H1 (cell line): ENCODE data around the gene ZNF44. TPM values are rescaled to one million over a fixed set of nuclear protein-coding genes. Genes with fewer than 3 reads are reported as not detected.

ENCODE experiments used
- CHD7 ChIP-seq: fragments of 300-600 bp; sonication (generic); IDR thresholded peaks from 2 replicates; pipeline ENCODE4 v1.7.1; 2012; ENCODE audit warnings: low read length, moderate library complexity, mild to moderate bottlenecking, inconsistent platforms; ENCODE audit not compliant: insufficient replicate concordance
- CREB1 ChIP-seq: IDR thresholded peaks from 2 replicates; pipeline ENCODE4 v1.6.1; 2012; ENCODE audit warnings: inconsistent platforms
- GTF2F1 ChIP-seq: IDR thresholded peaks from 2 replicates; pipeline ENCODE4 v1.6.1; 2012; ENCODE audit warnings: low read depth, low read length, improper control_type of control experiment, borderline replicate concordance
- POU5F1 ChIP-seq: IDR thresholded peaks from 2 replicates; pipeline ENCODE4 v1.6.1; 2011; ENCODE audit warnings: low read depth, mild to moderate bottlenecking, low read length, moderate library complexity
- SIN3A ChIP-seq, 2 experiments: IDR thresholded peaks in 1 of 2; conservative IDR thresholded peaks in 1 of 2; 2 replicates each; pipeline ENCODE4 v1.6.1; 2011 to 2012; ENCODE audit warnings: low read length in 2 of 2, improper control_type of control experiment in 1 of 2, low read depth in 1 of 2, mild to moderate bottlenecking in 1 of 2
- SP2 ChIP-seq: IDR thresholded peaks from 2 replicates; pipeline ENCODE4 v1.6.1; 2012; ENCODE audit warnings: mild to moderate bottlenecking, low read length, inconsistent platforms
- SUZ12 ChIP-seq: fragments of 200-600 bp; sonication (generic); IDR thresholded peaks from 2 replicates; pipeline ENCODE4 v1.6.1; 2012; ENCODE audit warnings: mild to moderate bottlenecking, inconsistent platforms, low read length, moderate library complexity, mixed read lengths
- TAF1 ChIP-seq: IDR thresholded peaks from 2 replicates; pipeline ENCODE4 v1.6.1; 2011; ENCODE audit warnings: mild to moderate bottlenecking, low read depth, low read length
- TEAD4 ChIP-seq: IDR thresholded peaks from 2 replicates; pipeline ENCODE4 v1.6.1; 2012; ENCODE audit warnings: low read depth, low read length, inconsistent platforms, mixed read lengths
- polyA plus RNA-seq, 7 experiments: library from polyadenylated mRNA; depleted of rRNA in 3 of 7; stranded (reverse) in 5 of 7; unstranded in 2 of 7; fragments of >200 nt in 5 of 7; fragments of 200-250 nt in 2 of 7; gene quantifications; 1 replicate in 5 of 7; 2 replicates in 1 of 7; 4 replicates in 1 of 7; pipeline versions ENCODE4 v1.2.1 to v1.2.3, GENCODE V29; 2011 to 2013; ENCODE audit warnings: missing spikeins in 2 of 7, mixed read lengths in 2 of 7
- total RNA-seq: library from RNA; stranded (reverse); fragmentation: NEBNext Ultra II Directional; extraction: Animal tissue kit (Norgen Biotek cat#: 25700); gene quantifications from 2 replicates; pipeline ENCODE4 v1.2.1, GENCODE V29; 2021

Gene ZNF44
- total and polyA plus RNA-seq, 2 of the 8 experiments (the other 6 are each of a cell fraction or from before 2014, with no cell fraction given): 1.3 to 2.8 TPM

GRCh38 chr19:12333162-12334159 is 38.8 kb upstream of the ZNF44 start, which contains the start of gene ZNF563 (continued):
- TF ChIP-seq CHD7 (no peak), TEAD4 (no peak), SP2 (peak; percentile 61), CREB1 (peak; percentile 17; the same call in 1 of the 2 replicates), POU5F1 (no peak), TAF1 (peak; percentile 69; the same call in 1 of the 2 replicates), SUZ12 (no peak), GTF2F1 (no peak), SIN3A (conservative IDR thresholded peaks at IDR 0.05 in 1 of 2, IDR thresholded peaks at IDR 0.05 in 1 of 2; ENCODE audit: low read depth in 1 of 2, low read length in 2 of 2) (0 out of 4 replicates have a peak, but pooled peaks of 1 of the 2 experiments have one; percentile 37)
